Astrocyte of the cerebellum (primary cell): Measurements from ENCODE around the gene TNFRSF6B.
A peak's percentile ranks its signal among the peaks of the same experiment; 100 is the strongest.

Experiments used
- DNase-seq: peaks from one replicate; pipeline ENCODE4 v3.0.0-alpha.2; 2011; ENCODE audit warnings: low read depth
- H3K4me3 ChIP-seq: 2 replicates; pipeline ENCODE4 v1.5.1; 2011; ENCODE audit warnings: mild to moderate bottlenecking, low read depth, low read length, moderate library complexity
- CTCF ChIP-seq: IDR thresholded peaks from 2 replicates; pipeline ENCODE4 v1.5.1; 2012; ENCODE audit warnings: low read length, low read depth, moderate library complexity, mild to moderate bottlenecking; ENCODE audit errors: missing control alignments
- in situ Hi-C: cut with HindIII; loops from 2 replicates; pipeline ENCODE4 v1.10.0; 2017; ENCODE audit warnings: low sequenced_read_pairs

Gene TNFRSF6B

GRCh38 chr20:63707558-63708300 is 11.3 kb downstream of the TNFRSF6B start, which contains the start of the genes ARFRP1 and ZGPAT:
ARFRP1 (minus strand) TSS chr20:63707976; CDS start chr20:63707091, 885 bp downstream.
ZGPAT (plus strand) TSS chr20:63708039; CDS start chr20:63708581, 542 bp downstream.
- DNase-seq: peak; percentile 32
- peak within 1 kb of the TSS; percentile 83 for H3K4me3 ChIP-seq
- TF ChIP-seq CTCF: no peak
- in situ Hi-C loops: no loop called here

- TF ChIP-seq CTCF: no peak
- peak overlapping the region; percentile 83 for H3K4me3 ChIP-seq
- no peak for DNase-seq
- in situ Hi-C loops: no loop called here
Measured at GRCh38 chr20:63708301-63709148, 12.1 kb downstream of the TNFRSF6B start.

- TF ChIP-seq CTCF: no peak
- in situ Hi-C loops: no loop called here
- DNase-seq: no peak
- H3K4me3 ChIP-seq: peak overlapping the region; percentile 83
Measured at GRCh38 chr20:63709149-63709527, 12.7 kb downstream of the TNFRSF6B start.

GRCh38 chr20:63711085-63711645 is 14.7 kb downstream of the TNFRSF6B start:
- no peak for TF ChIP-seq CTCF
- in situ Hi-C loops: no loop called here
- H3K4me3 ChIP-seq: no peak overlapping the region
- DNase-seq: no peak

- no peak for DNase-seq
- TF ChIP-seq CTCF: no peak
- H3K4me3 ChIP-seq: no peak overlapping the region
- in situ Hi-C loops: no loop called here
Measured at GRCh38 chr20:63712191-63712590, 15.7 kb downstream of the TNFRSF6B start.

- TF ChIP-seq CTCF: no peak
- H3K4me3 ChIP-seq: no peak overlapping the region
- in situ Hi-C loops: no loop called here
- no peak for DNase-seq
Measured at GRCh38 chr20:63714858-63715257, 18.4 kb downstream of the TNFRSF6B start.
